ENCODE results near the gene DOCK4. TPM values are rescaled to one million over a fixed set of nuclear protein-coding genes. Genes with fewer than 3 reads are reported as not detected.

Gene DOCK4
- polyA plus RNA-seq, 1 donor (not counting 4 experiments of a cell fraction or from before 2014, with no cell fraction given), result 13.9 TPM

GRCh38 chr7:112144284-112145059, 61.7 kb downstream of the DOCK4 start:
- Histone ChIP-seq H4K20me1 (ENCODE audit: control insufficient read depth, extremely low read depth, insufficient read depth, low read length) (no peaks in the 10 kb centered on the region), H3K9ac (ENCODE audit: control insufficient read depth, extremely low read depth, insufficient read depth, low read length) (no peak overlapping the region), H3K9me3 (ENCODE audit: control insufficient read depth, low read depth, low read length) (no peaks in the 10 kb centered on the region), H3K9me1 (ENCODE audit: control insufficient read depth, extremely low read depth, insufficient read depth, low read length) (no peaks in the 10 kb centered on the region), H3K79me2 (ENCODE audit: control insufficient read depth, insufficient read depth, low read length) (peaks cover 21% of the 10 kb centered on the region), H2AFZ (ENCODE audit: control insufficient read depth, low read length) (no peak overlapping the region), H3K27ac (ENCODE audit: control insufficient read depth, insufficient read depth, low read length) (no peak overlapping the region), H3K4me3 (ENCODE audit: control insufficient read depth in 2 of 3, extremely low read depth in 1 of 3, insufficient read depth in 2 of 3, low read depth in 1 of 3, low read length in 3 of 3) (no peak overlapping the region), H3K27me3 (ENCODE audit: control insufficient read depth, extremely low read depth, insufficient read depth, low read length) (no peaks in the 10 kb centered on the region), H3K4me1 (ENCODE audit: control insufficient read depth, extremely low read depth, insufficient read depth, low read length) (no peaks in the 10 kb centered on the region), H3K4me2 (ENCODE audit: control insufficient read depth, extremely low read depth, insufficient read depth, low read depth, low read length) (no peak overlapping the region), H3K36me3 (ENCODE audit: control insufficient read depth in 2 of 2, extremely low read depth in 1 of 2, insufficient read depth in 2 of 2, low read length in 2 of 2) (no peaks in the 10 kb centered on the region)
- DNase-seq (ENCODE audit: low read depth, low spot score) (no peak), FAIRE-seq (no peak)
- dilution Hi-C loops (cut with MboI; ENCODE audit: extremely low pct_ligation_motif_present, low sequenced_read_pairs), result no loop called here
- no peak for TF ChIP-seq EZH2 (IDR thresholded peaks at IDR 0.05; ENCODE audit: low read length)
- TF ChIP-seq CTCF (optimal IDR thresholded peaks at IDR 0.05 in 1 of 3, IDR thresholded peaks at IDR 0.05 in 1 of 3, conservative IDR thresholded peaks at IDR 0.05 in 1 of 3; ENCODE audit: extremely low read depth in 1 of 3, insufficient read depth in 2 of 3, low read length in 3 of 3), result no peak

- FAIRE-seq (peak; percentile 56), DNase-seq (ENCODE audit: low read depth, low spot score) (no peak)
- Histone ChIP-seq H3K4me2 (ENCODE audit: control insufficient read depth, extremely low read depth, insufficient read depth, low read depth, low read length) (no peak overlapping the region), H4K20me1 (ENCODE audit: control insufficient read depth, extremely low read depth, insufficient read depth, low read length) (no peaks in the 10 kb centered on the region), H3K27ac (ENCODE audit: control insufficient read depth, insufficient read depth, low read length) (no peak overlapping the region), H3K27me3 (ENCODE audit: control insufficient read depth, extremely low read depth, insufficient read depth, low read length) (no peaks in the 10 kb centered on the region), H3K4me3 (ENCODE audit: control insufficient read depth in 2 of 3, extremely low read depth in 1 of 3, insufficient read depth in 2 of 3, low read depth in 1 of 3, low read length in 3 of 3) (no peak overlapping the region), H3K79me2 (ENCODE audit: control insufficient read depth, insufficient read depth, low read length) (peaks cover 24% of the 10 kb centered on the region), H3K9me1 (ENCODE audit: control insufficient read depth, extremely low read depth, insufficient read depth, low read length) (no peaks in the 10 kb centered on the region), H2AFZ (ENCODE audit: control insufficient read depth, low read length) (no peak overlapping the region), H3K36me3 (ENCODE audit: control insufficient read depth in 2 of 2, extremely low read depth in 1 of 2, insufficient read depth in 2 of 2, low read length in 2 of 2) (no peaks in the 10 kb centered on the region), H3K9ac (ENCODE audit: control insufficient read depth, extremely low read depth, insufficient read depth, low read length) (no peak overlapping the region), H3K4me1 (ENCODE audit: control insufficient read depth, extremely low read depth, insufficient read depth, low read length) (no peaks in the 10 kb centered on the region), H3K9me3 (ENCODE audit: control insufficient read depth, low read depth, low read length) (no peaks in the 10 kb centered on the region)
- dilution Hi-C loops (cut with MboI; ENCODE audit: extremely low pct_ligation_motif_present, low sequenced_read_pairs), result no loop called here
- TF ChIP-seq CTCF (optimal IDR thresholded peaks at IDR 0.05 in 1 of 3, IDR thresholded peaks at IDR 0.05 in 1 of 3, conservative IDR thresholded peaks at IDR 0.05 in 1 of 3; ENCODE audit: extremely low read depth in 1 of 3, insufficient read depth in 2 of 3, low read length in 3 of 3) (no peak), EZH2 (IDR thresholded peaks at IDR 0.05; ENCODE audit: low read length) (no peak)
Measured at GRCh38 chr7:112143582-112143981, 62.6 kb downstream of the DOCK4 start.
